Measurements from ENCODE around the gene RGS8. TPM values are rescaled to one million over a fixed set of nuclear protein-coding genes. Genes with fewer than 3 reads are reported as not detected.

The RGS8 gene
- total RNA-seq, 1 experiment from 2014 or later, result 0.66 TPM

- no peak for TF ChIP-seq AFF4 (CRISPR knock-in tag; IDR thresholded peaks at IDR 0.05; ENCODE audit: borderline replicate concordance)
Measured at GRCh38 chr1:182707122-182707521, 22.7 kb upstream of the RGS8 start (continued).

- ChIA-PET POLR2A (interaction anchor here (0.6 kb wide), 1 partner anchor 133 kb away, joined by 4 read pairs; no protein-coding TSS in a partner anchor), CTCF (no interaction called here)
Measured at GRCh38 chr1:182704677-182705076, 20.3 kb upstream of the RGS8 start.

GRCh38 chr1:182703539-182703938, 19.2 kb upstream of the RGS8 start:
- Mint-ChIP-seq H3K27ac (peak overlapping the region; percentile 54; the same call in 1 of the 2 replicates), H3K4me3 (no peak overlapping the region), H3K4me1 (peaks cover 56% of the 10 kb centered on the region), H3K36me3 (no peaks in the 10 kb centered on the region), H3K27me3 (ENCODE audit: low read depth) (peaks cover 3% of the 10 kb centered on the region; the same call in 1 of the 2 replicates), H3K9me3 (no peaks in the 10 kb centered on the region)
- ChIA-PET POLR2A (no interaction called here), CTCF (interaction anchor here (1.0 to 1.1 kb wide), 2 partner anchors 104 to 108 kb away, joined by 3 read pairs; no protein-coding TSS in a partner anchor)
- ATAC-seq (no peak), DNase-seq (ENCODE audit: low spot score) (no peak)
- TF ChIP-seq ELF4 (CRISPR knock-in tag; IDR thresholded peaks at IDR 0.05; ENCODE audit: low read depth), result no peak
- TF ChIP-seq TP53 (CRISPR knock-in tag; IDR thresholded peaks at IDR 0.05), result no peak
- no peak for TF ChIP-seq MYBL2 (CRISPR knock-in tag; IDR thresholded peaks at IDR 0.05)
- TF ChIP-seq SMAD4 (CRISPR knock-in tag; IDR thresholded peaks at IDR 0.05), result no peak
- TF ChIP-seq, protein P1, sequence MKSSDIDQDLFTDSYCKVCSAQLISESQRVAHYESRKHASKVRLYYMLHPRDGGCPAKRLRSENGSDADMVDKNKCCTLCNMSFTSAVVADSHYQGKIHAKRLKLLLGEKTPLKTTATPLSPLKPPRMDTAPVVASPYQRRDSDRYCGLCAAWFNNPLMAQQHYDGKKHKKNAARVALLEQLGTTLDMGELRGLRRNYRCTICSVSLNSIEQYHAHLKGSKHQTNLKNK (CRISPR knock-in tag; IDR thresholded peaks at IDR 0.05), result no peak
- TF ChIP-seq FOXP1 (CRISPR knock-in tag; IDR thresholded peaks at IDR 0.05; ENCODE audit: borderline replicate concordance), result no peak
- TF ChIP-seq MXD4 (CRISPR knock-in tag; IDR thresholded peaks at IDR 0.05; ENCODE audit: borderline replicate concordance), result no peak
- TF ChIP-seq ZNF423 (CRISPR knock-in tag; IDR thresholded peaks at IDR 0.05), result no peak
- no peak for TF ChIP-seq SP1 (CRISPR knock-in tag; conservative IDR thresholded peaks at IDR 0.05)
- TF ChIP-seq ATF2 (CRISPR knock-in tag; IDR thresholded peaks at IDR 0.05; ENCODE audit: borderline replicate concordance, low read depth), result no peak
- no peak for TF ChIP-seq GRHL2 (CRISPR knock-in tag; IDR thresholded peaks at IDR 0.05; ENCODE audit: insufficient replicate concordance, severe bottlenecking)
- TF ChIP-seq, protein P2, sequence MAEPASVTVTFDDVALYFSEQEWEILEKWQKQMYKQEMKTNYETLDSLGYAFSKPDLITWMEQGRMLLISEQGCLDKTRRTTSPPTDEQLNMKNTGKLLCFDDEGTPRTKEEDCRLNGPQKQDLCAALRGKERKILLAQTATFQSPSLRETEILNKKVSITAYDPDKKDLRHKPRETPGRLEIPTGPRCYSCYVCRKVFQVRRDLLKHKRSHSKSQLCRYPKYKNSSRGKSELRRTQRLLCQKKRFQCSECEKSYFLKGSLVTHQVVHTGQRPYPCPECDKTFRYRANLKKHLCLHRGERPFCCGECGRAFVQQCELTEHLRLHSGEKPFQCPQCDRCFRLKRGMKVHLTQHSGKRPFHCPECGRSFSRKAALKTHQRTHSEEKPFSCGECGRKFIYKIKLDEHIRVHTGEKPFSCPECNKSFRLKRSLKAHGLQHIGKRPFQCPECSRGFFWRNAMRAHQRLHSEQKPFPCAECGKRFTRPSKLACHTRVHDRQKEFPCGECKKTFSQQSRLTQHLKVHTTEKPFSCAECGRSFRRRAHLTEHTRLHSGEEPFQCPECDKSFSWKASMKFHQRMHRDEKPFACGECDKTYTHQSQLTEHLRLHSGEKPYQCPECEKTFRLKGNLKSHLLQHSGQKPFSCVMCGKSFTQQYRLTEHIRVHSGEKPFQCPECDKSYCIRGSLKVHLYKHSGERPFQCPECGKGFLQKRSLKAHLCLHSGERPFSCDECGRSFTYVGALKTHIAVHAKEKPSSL (CRISPR knock-in tag; conservative IDR thresholded peaks at IDR 0.05), result no peak
- no peak for TF ChIP-seq ZSCAN18 (CRISPR knock-in tag; IDR thresholded peaks at IDR 0.05)

More at GRCh38 chr1:182704677-182705076, 20.3 kb upstream of the RGS8 start:
- ATAC-seq, result no peak
- TF ChIP-seq, protein P3, sequence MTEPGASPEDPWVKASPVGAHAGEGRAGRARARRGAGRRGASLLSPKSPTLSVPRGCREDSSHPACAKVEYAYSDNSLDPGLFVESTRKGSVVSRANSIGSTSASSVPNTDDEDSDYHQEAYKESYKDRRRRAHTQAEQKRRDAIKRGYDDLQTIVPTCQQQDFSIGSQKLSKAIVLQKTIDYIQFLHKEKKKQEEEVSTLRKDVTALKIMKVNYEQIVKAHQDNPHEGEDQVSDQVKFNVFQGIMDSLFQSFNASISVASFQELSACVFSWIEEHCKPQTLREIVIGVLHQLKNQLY (CRISPR knock-in tag; IDR thresholded peaks at IDR 0.05), result no peak
- TF ChIP-seq RELA (CRISPR knock-in tag; IDR thresholded peaks at IDR 0.05; ENCODE audit: borderline replicate concordance), result no peak
- TF ChIP-seq ZNF317 (CRISPR knock-in tag; IDR thresholded peaks at IDR 0.05; ENCODE audit: borderline replicate concordance, low read depth), result no peak
- TF ChIP-seq, protein P2 (CRISPR knock-in tag; conservative IDR thresholded peaks at IDR 0.05), result no peak
- TF ChIP-seq, protein P4, sequence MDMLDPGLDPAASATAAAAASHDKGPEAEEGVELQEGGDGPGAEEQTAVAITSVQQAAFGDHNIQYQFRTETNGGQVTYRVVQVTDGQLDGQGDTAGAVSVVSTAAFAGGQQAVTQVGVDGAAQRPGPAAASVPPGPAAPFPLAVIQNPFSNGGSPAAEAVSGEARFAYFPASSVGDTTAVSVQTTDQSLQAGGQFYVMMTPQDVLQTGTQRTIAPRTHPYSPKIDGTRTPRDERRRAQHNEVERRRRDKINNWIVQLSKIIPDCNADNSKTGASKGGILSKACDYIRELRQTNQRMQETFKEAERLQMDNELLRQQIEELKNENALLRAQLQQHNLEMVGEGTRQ (CRISPR knock-in tag; IDR thresholded peaks at IDR 0.05), result no peak
- TF ChIP-seq ZNF232 (CRISPR knock-in tag; IDR thresholded peaks at IDR 0.05), result no peak
- Mint-ChIP-seq H3K27me3 (ENCODE audit: low read depth) (peaks cover 3% of the 10 kb centered on the region; the same call in 1 of the 2 replicates), H3K36me3 (no peaks in the 10 kb centered on the region), H3K4me3 (no peak overlapping the region), H3K9me3 (no peaks in the 10 kb centered on the region), H3K27ac (no peak overlapping the region), H3K4me1 (peaks cover 45% of the 10 kb centered on the region)
- DNase-seq (ENCODE audit: low spot score), result no peak

Data from WTC11 (cell line).